Ishikawa (cell line): ENCODE measurements around the gene AGAP1.

Experiments
- CEBPB ChIP-seq: IDR thresholded peaks from 2 replicates; pipeline ENCODE4 v1.6.1; 2012
- EP300 ChIP-seq: IDR thresholded peaks from 2 replicates; pipeline ENCODE4 v1.6.1; 2012; ENCODE audit warnings: borderline replicate concordance
- REST ChIP-seq: IDR thresholded peaks from 2 replicates; pipeline ENCODE4 v1.6.1; 2012; ENCODE audit warnings: low read depth, mild to moderate bottlenecking
- TAF1 ChIP-seq: IDR thresholded peaks from 2 replicates; pipeline ENCODE4 v1.6.1; 2012; ENCODE audit warnings: low read depth, mild to moderate bottlenecking
- TCF12 ChIP-seq: IDR thresholded peaks from 2 replicates; pipeline ENCODE4 v1.6.1; 2012; ENCODE audit warnings: low read depth

GRCh38 chr2:235854276-235854675 is 360.4 kb downstream of the AGAP1 start:
- TF ChIP-seq TAF1 (no peak), CEBPB (no peak), EP300 (no peak), REST (no peak), TCF12 (no peak)
